ENCODE data around the gene CREB5. TPM values are rescaled to one million over a fixed set of nuclear protein-coding genes. Genes with fewer than 3 reads are reported as not detected.

The CREB5 gene
- total RNA-seq, 5 donors from 2014 or later (not counting 1 experiment from before 2014, with no cell fraction given): 0.03 to 0.58 (median 0.23) TPM

GRCh38 chr7:28474282-28474638 is 61.9 kb downstream of the CREB5 start:
- CTCF ChIA-PET: no interaction called here
- H3K4me1 ChIP-seq (ENCODE audit: control insufficient read depth in 1 of 2, extremely low read depth in 1 of 2, insufficient read depth in 2 of 2, low read length in 2 of 2): no peaks in the 10 kb centered on the region
- 92% methylated on average over 5 of the region's 8 CpGs for WGBS (ENCODE audit: insufficient coverage)
- Mint-ChIP-seq H3K9me3 (no peaks in the 10 kb centered on the region), H3K4me3 (no peak overlapping the region), H3K36me3 (no peaks in the 10 kb centered on the region), H3K27me3 (peaks cover 14 to 29% of the 10 kb centered on the region in 2 donors), H3K27ac (no peak overlapping the region), H3K4me1 (no peaks in the 10 kb centered on the region)
- POLR2A ChIA-PET: no interaction called here
- ATAC-seq (replicated peaks in 1 of 4): no peak
- DNase-seq: no peak
- H3K9me3 ChIP-seq: no peaks in the 10 kb centered on the region
- no peaks in the 10 kb centered on the region for H3K36me3 ChIP-seq (ENCODE audit: control insufficient read depth in 2 of 2, extremely low read depth in 1 of 2, insufficient read depth in 1 of 2, low read length in 1 of 2)
- no peak overlapping the region for H3K4me3 ChIP-seq (ENCODE audit: control insufficient read depth in 1 of 2, extremely low read depth in 1 of 2, low read length in 1 of 2)
- H3K27me3 ChIP-seq (replicated peaks in 1 of 2; ENCODE audit: control insufficient read depth in 2 of 2, extremely low read depth in 1 of 2, insufficient read depth in 2 of 2, low read length in 1 of 2): peaks cover 0 to 13% of the 10 kb centered on the region in 2 experiments
- H3K27ac ChIP-seq (ENCODE audit: low read length): no peak overlapping the region

GRCh38 chr7:28474640-28475039 is 62.3 kb downstream of the CREB5 start:
- DNase-seq (no peak), ATAC-seq (replicated peaks in 1 of 4) (no peak)
- Mint-ChIP-seq H3K9me3 (no peaks in the 10 kb centered on the region), H3K4me1 (no peaks in the 10 kb centered on the region), H3K27me3 (peaks cover 14 to 29% of the 10 kb centered on the region in 2 donors), H3K27ac (no peak overlapping the region), H3K36me3 (no peaks in the 10 kb centered on the region), H3K4me3 (no peak overlapping the region)
- Histone ChIP-seq H3K4me1 (ENCODE audit: control insufficient read depth in 1 of 2, extremely low read depth in 1 of 2, insufficient read depth in 2 of 2, low read length in 2 of 2) (no peaks in the 10 kb centered on the region), H3K36me3 (ENCODE audit: control insufficient read depth in 2 of 2, extremely low read depth in 1 of 2, insufficient read depth in 1 of 2, low read length in 1 of 2) (no peaks in the 10 kb centered on the region), H3K4me3 (ENCODE audit: control insufficient read depth in 1 of 2, extremely low read depth in 1 of 2, low read length in 1 of 2) (no peak overlapping the region), H3K27ac (ENCODE audit: low read length) (no peak overlapping the region), H3K9me3 (no peaks in the 10 kb centered on the region), H3K27me3 (replicated peaks in 1 of 2; ENCODE audit: control insufficient read depth in 2 of 2, extremely low read depth in 1 of 2, insufficient read depth in 2 of 2, low read length in 1 of 2) (peaks cover 0 to 13% of the 10 kb centered on the region in 2 experiments)
- ChIA-PET POLR2A (no interaction called here), CTCF (no interaction called here)
- no CpG with 5 or more reads among the region's 4 CpGs for WGBS (ENCODE audit: insufficient coverage)

GRCh38 chr7:28477041-28477442 is 64.7 kb downstream of the CREB5 start:
- ChIA-PET POLR2A (no interaction called here), CTCF (no interaction called here)
- Histone ChIP-seq H3K4me1 (ENCODE audit: control insufficient read depth in 1 of 2, extremely low read depth in 1 of 2, insufficient read depth in 2 of 2, low read length in 2 of 2) (no peaks in the 10 kb centered on the region), H3K9me3 (no peaks in the 10 kb centered on the region), H3K27me3 (replicated peaks in 1 of 2; ENCODE audit: control insufficient read depth in 2 of 2, extremely low read depth in 1 of 2, insufficient read depth in 2 of 2, low read length in 1 of 2) (peaks cover 0 to 13% of the 10 kb centered on the region in 2 experiments), H3K36me3 (ENCODE audit: control insufficient read depth in 2 of 2, extremely low read depth in 1 of 2, insufficient read depth in 1 of 2, low read length in 1 of 2) (no peaks in the 10 kb centered on the region), H3K4me3 (ENCODE audit: control insufficient read depth in 1 of 2, extremely low read depth in 1 of 2, low read length in 1 of 2) (no peak overlapping the region), H3K27ac (ENCODE audit: low read length) (no peak overlapping the region)
- H3K27ac Mint-ChIP-seq: no peak overlapping the region
- no peak for ATAC-seq (replicated peaks in 1 of 4)
- H3K4me1 Mint-ChIP-seq: peaks cover 0 to 6% (median 2%) of the 10 kb centered on the region in 3 donors
- 62% methylated on average over 2 of the region's 3 CpGs for WGBS (ENCODE audit: insufficient coverage)
- H3K36me3 Mint-ChIP-seq: no peaks in the 10 kb centered on the region
- H3K9me3 Mint-ChIP-seq: no peaks in the 10 kb centered on the region
- H3K27me3 Mint-ChIP-seq: peaks cover 22 to 32% of the 10 kb centered on the region in 2 donors
- H3K4me3 Mint-ChIP-seq: no peak overlapping the region
- DNase-seq: no peak

- H3K4me3 Mint-ChIP-seq: no peak overlapping the region
- H3K27ac ChIP-seq (ENCODE audit: low read length): no peak overlapping the region
- H3K27ac Mint-ChIP-seq: no peak overlapping the region
- no peaks in the 10 kb centered on the region for H3K36me3 ChIP-seq (ENCODE audit: control insufficient read depth in 2 of 2, extremely low read depth in 1 of 2, insufficient read depth in 1 of 2, low read length in 1 of 2)
- ATAC-seq (replicated peaks in 1 of 4) (no peak), DNase-seq (no peak)
- H3K9me3 ChIP-seq: no peaks in the 10 kb centered on the region
- H3K27me3 Mint-ChIP-seq: peaks cover 18 to 33% of the 10 kb centered on the region in 2 donors
- H3K4me1 Mint-ChIP-seq: peaks cover 0 to 6% (median 2%) of the 10 kb centered on the region in 3 donors
- no peaks in the 10 kb centered on the region for H3K4me1 ChIP-seq (ENCODE audit: control insufficient read depth in 1 of 2, extremely low read depth in 1 of 2, insufficient read depth in 2 of 2, low read length in 2 of 2)
- no peaks in the 10 kb centered on the region for H3K9me3 Mint-ChIP-seq
- H3K36me3 Mint-ChIP-seq: no peaks in the 10 kb centered on the region
- CTCF ChIA-PET: interaction anchor here in 1 of 2 donors (0.6 kb wide), 1 partner anchor 147 kb away, joined by 4 read pairs; no protein-coding TSS in a partner anchor
- no CpG with 5 or more reads among the region's 1 CpG for WGBS (ENCODE audit: insufficient coverage)
- H3K4me3 ChIP-seq (ENCODE audit: control insufficient read depth in 1 of 2, extremely low read depth in 1 of 2, low read length in 1 of 2): no peak overlapping the region
- POLR2A ChIA-PET: no interaction called here
- peaks cover 0 to 9% of the 10 kb centered on the region in 2 experiments for H3K27me3 ChIP-seq (replicated peaks in 1 of 2; ENCODE audit: control insufficient read depth in 2 of 2, extremely low read depth in 1 of 2, insufficient read depth in 2 of 2, low read length in 1 of 2)
Measured at GRCh38 chr7:28478656-28479055, 66.3 kb downstream of the CREB5 start.

GRCh38 chr7:28479507-28479947 is 67.2 kb downstream of the CREB5 start:
- H3K4me1 Mint-ChIP-seq: peaks cover 0 to 6% (median 2%) of the 10 kb centered on the region in 3 donors
- WGBS (ENCODE audit: insufficient coverage): 88% methylated on average over 2 of the region's 6 CpGs
- H3K27ac Mint-ChIP-seq: no peak overlapping the region
- H3K36me3 ChIP-seq (ENCODE audit: control insufficient read depth in 2 of 2, extremely low read depth in 1 of 2, insufficient read depth in 1 of 2, low read length in 1 of 2): no peaks in the 10 kb centered on the region
- POLR2A ChIA-PET: no interaction called here
- no peak overlapping the region for H3K27ac ChIP-seq (ENCODE audit: low read length)
- CTCF ChIA-PET: no interaction called here
- no peak overlapping the region for H3K4me3 Mint-ChIP-seq
- H3K4me1 ChIP-seq (ENCODE audit: control insufficient read depth in 1 of 2, extremely low read depth in 1 of 2, insufficient read depth in 2 of 2, low read length in 2 of 2): no peaks in the 10 kb centered on the region
- ATAC-seq (replicated peaks in 1 of 4) (no peak), DNase-seq (no peak)
- H3K9me3 Mint-ChIP-seq: no peaks in the 10 kb centered on the region
- peaks cover 13 to 26% of the 10 kb centered on the region in 2 donors for H3K27me3 Mint-ChIP-seq
- no peaks in the 10 kb centered on the region for H3K36me3 Mint-ChIP-seq
- H3K9me3 ChIP-seq: no peaks in the 10 kb centered on the region
- H3K27me3 ChIP-seq (replicated peaks in 1 of 2; ENCODE audit: control insufficient read depth in 2 of 2, extremely low read depth in 1 of 2, insufficient read depth in 2 of 2, low read length in 1 of 2): peaks cover 0 to 3% of the 10 kb centered on the region in 2 experiments
- no peak overlapping the region for H3K4me3 ChIP-seq (ENCODE audit: control insufficient read depth in 1 of 2, extremely low read depth in 1 of 2, low read length in 1 of 2)

- ChIA-PET POLR2A (no interaction called here), CTCF (no interaction called here)
- H3K4me1 ChIP-seq (ENCODE audit: control insufficient read depth in 1 of 2, extremely low read depth in 1 of 2, insufficient read depth in 2 of 2, low read length in 2 of 2): no peaks in the 10 kb centered on the region
- no peak for DNase-seq
- H3K4me3 ChIP-seq (ENCODE audit: control insufficient read depth in 1 of 2, extremely low read depth in 1 of 2, low read length in 1 of 2): no peak overlapping the region
- no CpG with 5 or more reads among the region's 3 CpGs for WGBS (ENCODE audit: insufficient coverage)
- no peaks in the 10 kb centered on the region for H3K9me3 Mint-ChIP-seq
- H3K27ac ChIP-seq (ENCODE audit: low read length): no peak overlapping the region
- peaks cover 13 to 24% of the 10 kb centered on the region in 2 donors for H3K27me3 Mint-ChIP-seq
- no peak overlapping the region for H3K4me3 Mint-ChIP-seq
- H3K27me3 ChIP-seq (replicated peaks in 1 of 2; ENCODE audit: control insufficient read depth in 2 of 2, extremely low read depth in 1 of 2, insufficient read depth in 2 of 2, low read length in 1 of 2): peaks cover 0 to 2% of the 10 kb centered on the region in 2 experiments
- no peaks in the 10 kb centered on the region for H3K9me3 ChIP-seq
- no peaks in the 10 kb centered on the region for H3K36me3 Mint-ChIP-seq
- no peak for ATAC-seq (replicated peaks in 1 of 4)
- no peak overlapping the region for H3K27ac Mint-ChIP-seq
- no peaks in the 10 kb centered on the region for H3K36me3 ChIP-seq (ENCODE audit: control insufficient read depth in 2 of 2, extremely low read depth in 1 of 2, insufficient read depth in 1 of 2, low read length in 1 of 2)
- peaks cover 0 to 6% (median 2%) of the 10 kb centered on the region in 3 donors for H3K4me1 Mint-ChIP-seq
Measured at GRCh38 chr7:28480595-28480994, 68.3 kb downstream of the CREB5 start.

Data from T-cell (primary cell).